Spleen (tissue), 11 donors: ENCODE results near the gene CNKSR3. TPM values are rescaled to one million over a fixed set of nuclear protein-coding genes. Genes with fewer than 3 reads are reported as not detected.

Experiments
- DNase-seq: peaks from one replicate; pipeline ENCODE4 v3.0.0-alpha.2; 2020
- H3K27ac ChIP-seq, 8 donors: fragments of 200-600 bp; sonication (generic) in 7 of 8; 1 replicate in 4 of 8; 2 replicates in 4 of 8; pipeline versions ENCODE4 v1.5.0 to v1.8.0; 2016 to 2021; ENCODE audit warnings: inconsistent platforms in 4 of 8, mild to moderate bottlenecking in 4 of 8, moderate library complexity in 1 of 8
- H3K27me3 ChIP-seq, 7 donors: fragments of 200-600 bp; sonication (generic) in 6 of 7; replicated peaks in 1 of 7; 1 replicate in 4 of 7; 2 replicates in 3 of 7; pipeline versions ENCODE4 v1.5.0 to v1.8.0; 2016 to 2021; ENCODE audit warnings: inconsistent platforms in 3 of 7, mild to moderate bottlenecking in 1 of 7
- H3K36me3 ChIP-seq, 6 donors: fragments of 200-600 bp; sonication (generic) in 5 of 6; 1 replicate in 4 of 6; 2 replicates in 2 of 6; pipeline versions ENCODE4 v1.5.0 to v1.8.0; 2016 to 2021; ENCODE audit warnings: inconsistent platforms in 2 of 6
- H3K4me1 ChIP-seq, 6 donors: fragments of 200-600 bp; sonication (generic) in 5 of 6; 1 replicate in 3 of 6; 2 replicates in 3 of 6; pipeline versions ENCODE4 v1.5.0 to v1.8.0; 2016 to 2021; ENCODE audit warnings: inconsistent platforms in 3 of 6
- H3K4me3 ChIP-seq, 8 donors: fragments of 200-600 bp; sonication (generic) in 7 of 8; 1 replicate in 4 of 8; 2 replicates in 4 of 8; pipeline versions ENCODE4 v1.5.0 to v1.8.0; 2016 to 2021; ENCODE audit warnings: inconsistent platforms in 4 of 8, mild to moderate bottlenecking in 4 of 8, moderate library complexity in 2 of 8
- H3K9me3 ChIP-seq, 8 donors: fragments of 200-600 bp; sonication (generic) in 7 of 8; 1 replicate in 4 of 8; 2 replicates in 4 of 8; pipeline versions ENCODE4 v1.5.0 to v1.8.0; 2016 to 2021; ENCODE audit warnings: inconsistent platforms in 4 of 8
- CTCF ChIP-seq, 11 experiments: fragments of 200-600 bp in 7 of 11; fragments of 450-650 bp in 4 of 11; sonication (generic) in 4 of 11; IDR thresholded peaks in 8 of 11; conservative IDR thresholded peaks in 3 of 11; 1 replicate in 7 of 11; 2 replicates in 4 of 11; pipeline versions ENCODE4 v1.4.0 to v1.8.0; 2016 to 2021; ENCODE audit warnings: antibody characterized with exemption in 11 of 11, inconsistent platforms in 4 of 11, mild to moderate bottlenecking in 1 of 11
- POLR2A ChIP-seq, 3 donors: fragments of 450-650 bp; IDR thresholded peaks; one replicate each; pipeline ENCODE4 v1.5.1; 2017; ENCODE audit warnings: antibody characterized with exemption in 3 of 3, mild to moderate bottlenecking in 1 of 3
- POLR2AphosphoS5 ChIP-seq, 3 donors: sonication (generic); formaldehyde crosslinking; IDR thresholded peaks; one replicate each; pipeline ENCODE4 v1.5.1; 2017; ENCODE audit warnings: antibody characterized with exemption in 3 of 3
- WGBS, 5 donors: extraction: QIAGEN DNeasy Blood & Tissue Kit in 3 of 5; methylation state at CpG; one replicate each; pipeline versions ENCODE4 v1.1.5 to v1.1.7; 2013 to 2018; 5-methylcytosine and 5-hydroxymethylcytosine counted together
- intact Hi-C: fragments of 100-400 bp; cut with DNase I; formaldehyde crosslinking; loops from one replicate; pipeline ENCODE4 v1.15.0; 2023; ENCODE audit warnings: low total_unique reads
- polyA plus RNA-seq, 3 donors: library from polyadenylated mRNA; stranded (reverse); fragments of 200-250 nt; gene quantifications; one replicate each; pipeline ENCODE4 v1.2.1, GENCODE V29; 2013
- total RNA-seq, 7 donors: library from RNA; depleted of rRNA in 3 of 7; stranded (reverse); fragments of >200 nt in 3 of 7; fragmentation: NEBNext Ultra II Directional in 4 of 7; extraction: Animal tissue kit (Norgen Biotek cat#: 25700) in 4 of 7; gene quantifications; one replicate each; pipeline versions ENCODE4 v1.1.0 to v1.2.1, GENCODE V29; 2016 to 2021
- donor health status: healthy with polysubstance abuse.
- donor health status: DM: no; HTN: no; CAD: no; lungs with moderate emphysema.
- donor health status: DM: no; HTN: no; CAD: no.
- donor health status: Bipolar disorder and iron deficiency.
- donor health status: healthy.
- donor health status: DM: no; HTN: no; CAD: no.
- donor health status: DM: yes; HTN: yes; CAD: no.

CNKSR3 gene
- total and polyA plus RNA-seq, 10 donors = 1.7 to 45.0 (median 18.0) TPM

GRCh38 chr6:154458565-154459470 is 51.7 kb downstream of the CNKSR3 start:
- WGBS, 5 donors = 56 to 66% (median 64%) methylated on average over 8 of the region's 8 CpGs

DNA sequence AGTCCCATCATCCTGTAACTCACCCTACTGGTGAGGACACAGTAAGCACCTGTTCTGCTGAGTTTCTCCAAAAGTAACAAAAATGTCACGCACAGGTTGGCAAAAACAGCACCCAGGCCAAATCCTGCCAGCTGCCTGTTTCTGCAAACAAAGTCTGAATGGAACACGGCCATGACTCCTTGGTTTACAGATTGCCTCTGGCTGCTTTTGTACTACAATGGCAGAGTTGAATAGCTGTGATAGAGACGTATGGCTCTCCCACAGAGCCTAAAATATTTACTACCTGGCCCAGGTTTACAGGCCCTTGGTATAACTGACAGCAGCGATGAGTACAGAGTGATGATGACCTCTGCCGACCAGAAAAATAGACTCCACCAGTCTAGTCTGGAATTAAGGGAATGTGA is 52.6 kb downstream of the CNKSR3 start:
- no peak for DNase-seq
- Histone ChIP-seq H3K27me3 (no peaks in the 10 kb centered on the region), H3K4me1 (peaks cover 0 to 12% (median 0%) of the 10 kb centered on the region in 6 donors), H3K36me3 (no peaks in the 10 kb centered on the region), H3K27ac (peak overlapping the region in 1 of 8 donors; percentile 9), H3K4me3 (no peak overlapping the region), H3K9me3 (no peaks in the 10 kb centered on the region)
- whole genome bisulfite sequencing, 5 donors = 83 to 93% (median 86%) methylated on average over 5 of the region's 5 CpGs
- intact Hi-C loops = no loop called here
- no peak for TF ChIP-seq CTCF (IDR thresholded peaks at IDR 0.05 in 8 of 11, conservative IDR thresholded peaks at IDR 0.05 in 3 of 11)

More at GRCh38 chr6:154458565-154459470, 51.7 kb downstream of the CNKSR3 start:
- Histone ChIP-seq H3K27ac (peak overlapping the region in 2 of 8 donors; percentile 9 to 11), H3K4me3 (no peak overlapping the region), H3K4me1 (peaks cover 0 to 12% (median 0%) of the 10 kb centered on the region in 6 donors), H3K36me3 (no peaks in the 10 kb centered on the region), H3K27me3 (no peaks in the 10 kb centered on the region), H3K9me3 (no peaks in the 10 kb centered on the region)
- no peak for TF ChIP-seq POLR2A (IDR thresholded peaks at IDR 0.05)
- intact Hi-C loops = no loop called here
- no peak for DNase-seq

GRCh38 chr6:154457046-154457713 is 53.3 kb downstream of the CNKSR3 start:
- Histone ChIP-seq H3K9me3 (no peaks in the 10 kb centered on the region), H3K36me3 (no peaks in the 10 kb centered on the region), H3K27ac (no peak overlapping the region), H3K4me3 (no peak overlapping the region), H3K27me3 (no peaks in the 10 kb centered on the region), H3K4me1 (peaks cover 0 to 12% (median 0%) of the 10 kb centered on the region in 6 donors)
- TF ChIP-seq POLR2AphosphoS5 (IDR thresholded peaks at IDR 0.05) (no peak), CTCF (IDR thresholded peaks at IDR 0.05 in 8 of 11, conservative IDR thresholded peaks at IDR 0.05 in 3 of 11) (no peak), POLR2A (IDR thresholded peaks at IDR 0.05) (no peak)
- intact Hi-C loops = no loop called here
- WGBS, 5 donors = 83 to 89% (median 88%) methylated on average over 13 of the region's 13 CpGs
- no peak for DNase-seq

DNA sequence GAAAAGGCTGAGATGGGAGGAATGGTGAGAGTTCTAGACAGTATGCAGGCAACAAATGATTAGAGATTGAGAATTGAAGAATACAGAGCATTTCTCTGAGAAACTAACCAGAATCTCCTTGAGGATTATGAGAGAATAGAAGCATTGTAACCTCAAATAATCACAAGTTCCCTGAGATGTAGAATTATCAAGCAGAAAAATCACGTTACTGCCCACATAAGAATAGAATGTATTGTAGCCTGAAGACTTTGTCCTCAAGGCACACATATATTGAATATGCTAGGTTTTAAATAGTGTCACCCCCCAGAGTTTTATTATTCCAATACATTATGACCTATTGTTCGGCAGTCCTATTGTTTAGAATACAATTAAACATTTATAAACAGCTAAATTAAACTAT is 57.2 kb downstream of the CNKSR3 start:
- no peaks in the 10 kb centered on the region for H3K36me3 ChIP-seq
- no peak overlapping the region for H3K27ac ChIP-seq
- no peaks in the 10 kb centered on the region for H3K27me3 ChIP-seq
- H3K4me1 ChIP-seq = peaks cover 0 to 8% (median 6%) of the 10 kb centered on the region in 6 donors
- no peak for DNase-seq
- no peak overlapping the region for H3K4me3 ChIP-seq
- intact Hi-C loops = no loop called here
- WGBS, 5 donors = 76 to 94% (median 88%) methylated on average over 2 of the region's 2 CpGs
- TF ChIP-seq CTCF (IDR thresholded peaks at IDR 0.05 in 8 of 11, conservative IDR thresholded peaks at IDR 0.05 in 3 of 11) = no peak
- TF ChIP-seq POLR2AphosphoS5 (IDR thresholded peaks at IDR 0.05) = no peak
- TF ChIP-seq POLR2A (IDR thresholded peaks at IDR 0.05) = no peak
- no peaks in the 10 kb centered on the region for H3K9me3 ChIP-seq
